ENCODE data around the gene PITPNC1. TPM values are rescaled to one million over a fixed set of nuclear protein-coding genes. Genes with fewer than 3 reads are reported as not detected.

PITPNC1 gene
- total and polyA plus RNA-seq, 2 donors (not counting 3 experiments of a cell fraction or from before 2014, with no cell fraction given) = 2.4 to 9.6 TPM

DNA sequence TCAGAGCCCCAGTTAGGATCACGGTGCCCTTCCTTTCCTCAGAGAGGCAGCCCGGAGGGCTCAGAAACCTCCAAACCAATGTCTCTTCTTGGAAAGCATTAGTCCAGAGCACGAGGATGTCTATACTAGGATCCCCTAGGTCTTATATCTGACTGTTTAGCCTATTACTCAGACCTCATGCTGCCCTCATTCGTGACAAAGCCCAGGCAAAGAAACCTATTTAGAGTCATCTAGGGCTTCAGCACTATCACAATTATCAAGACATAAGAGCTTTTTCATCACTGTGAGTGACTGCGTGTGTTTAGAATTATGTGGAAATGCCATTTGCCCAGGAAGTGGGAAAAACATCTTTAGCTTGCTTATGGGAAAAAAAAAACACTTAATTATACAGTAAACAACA, 180.8 kb downstream of the PITPNC1 start:
- no peaks in the 10 kb centered on the region for H3K9me3 ChIP-seq (replicated peaks; ENCODE audit: control insufficient read depth, insufficient read depth, low read length)
- intact Hi-C loops (cut with micrococcal nuclease) (loop anchor here (5.0 kb wide), 1 partner anchor 129 kb away; no protein-coding TSS in a partner anchor), dilution Hi-C loops (cut with MboI; ENCODE audit: extremely low pct_ligation_motif_present, low sequenced_read_pairs) (no loop called here)
- BruUV-seq (replicated peaks) = no TSS peak
- H3K4me2 ChIP-seq (ENCODE audit: insufficient read depth, low read length) = no peak overlapping the region
- no peak for DNase-seq (ENCODE audit: low read depth, low spot score)
- CTCF ChIA-PET = interaction anchor here (0.5 to 1.7 kb wide), 6 partner anchors 11 to 1779 kb away, joined by 3 to 5 read pairs (median 3); no protein-coding TSS in a partner anchor
- H3K9ac ChIP-seq (replicated peaks; ENCODE audit: extremely low read depth, insufficient read depth, low read length) = no peak overlapping the region
- H3K36me3 ChIP-seq (ENCODE audit: control insufficient read depth in 2 of 2, extremely low read depth in 1 of 2, insufficient read depth in 2 of 2, low read length in 2 of 2) = no peaks in the 10 kb centered on the region
- H3K4me3 ChIP-seq (replicated peaks in 1 of 3; ENCODE audit: insufficient read depth in 1 of 3, low read depth in 1 of 3, low read length in 3 of 3) = no peak overlapping the region
- FAIRE-seq = no peak
- no peak overlapping the region for H3K27ac ChIP-seq (ENCODE audit: insufficient read depth, low read depth, low read length)
- POLR2A ChIA-PET = no interaction called here
- no peaks in the 10 kb centered on the region for H3K9me1 ChIP-seq (replicated peaks; ENCODE audit: control insufficient read depth, extremely low read depth, insufficient read depth, low read length)
- H3K27me3 ChIP-seq (ENCODE audit: control insufficient read depth in 2 of 2, insufficient read depth in 2 of 2, low read length in 2 of 2) = no peaks in the 10 kb centered on the region
- TF ChIP-seq POLR2A (IDR thresholded peaks at IDR 0.05; ENCODE audit: low read depth, low read length) (no peak), JUN (IDR thresholded peaks at IDR 0.05; ENCODE audit: borderline replicate concordance, insufficient read depth, insufficient read length, low read depth) (no peak), EZH2 (IDR thresholded peaks at IDR 0.05; ENCODE audit: borderline replicate concordance, low read depth, low read length, severe bottlenecking) (no peak), FOS (IDR thresholded peaks at IDR 0.05; ENCODE audit: borderline replicate concordance, insufficient read depth, low read length) (no peak), POLR2AphosphoS5 (IDR thresholded peaks at IDR 0.05; ENCODE audit: insufficient read depth, low read depth, low read length) (no peak), GATA2 (IDR thresholded peaks at IDR 0.05; ENCODE audit: insufficient read depth, insufficient read length, low read depth, low read length) (no peak), MYC (IDR thresholded peaks at IDR 0.05; ENCODE audit: low read depth, low read length) (no peak)
- TF ChIP-seq, protein P1, sequence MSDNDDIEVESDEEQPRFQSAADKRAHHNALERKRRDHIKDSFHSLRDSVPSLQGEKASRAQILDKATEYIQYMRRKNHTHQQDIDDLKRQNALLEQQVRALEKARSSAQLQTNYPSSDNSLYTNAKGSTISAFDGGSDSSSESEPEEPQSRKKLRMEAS (IDR thresholded peaks at IDR 0.05; ENCODE audit: insufficient read depth, insufficient read length) = no peak
- TF ChIP-seq, protein P2, sequence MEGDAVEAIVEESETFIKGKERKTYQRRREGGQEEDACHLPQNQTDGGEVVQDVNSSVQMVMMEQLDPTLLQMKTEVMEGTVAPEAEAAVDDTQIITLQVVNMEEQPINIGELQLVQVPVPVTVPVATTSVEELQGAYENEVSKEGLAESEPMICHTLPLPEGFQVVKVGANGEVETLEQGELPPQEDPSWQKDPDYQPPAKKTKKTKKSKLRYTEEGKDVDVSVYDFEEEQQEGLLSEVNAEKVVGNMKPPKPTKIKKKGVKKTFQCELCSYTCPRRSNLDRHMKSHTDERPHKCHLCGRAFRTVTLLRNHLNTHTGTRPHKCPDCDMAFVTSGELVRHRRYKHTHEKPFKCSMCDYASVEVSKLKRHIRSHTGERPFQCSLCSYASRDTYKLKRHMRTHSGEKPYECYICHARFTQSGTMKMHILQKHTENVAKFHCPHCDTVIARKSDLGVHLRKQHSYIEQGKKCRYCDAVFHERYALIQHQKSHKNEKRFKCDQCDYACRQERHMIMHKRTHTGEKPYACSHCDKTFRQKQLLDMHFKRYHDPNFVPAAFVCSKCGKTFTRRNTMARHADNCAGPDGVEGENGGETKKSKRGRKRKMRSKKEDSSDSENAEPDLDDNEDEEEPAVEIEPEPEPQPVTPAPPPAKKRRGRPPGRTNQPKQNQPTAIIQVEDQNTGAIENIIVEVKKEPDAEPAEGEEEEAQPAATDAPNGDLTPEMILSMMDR (IDR thresholded peaks at IDR 0.05; ENCODE audit: extremely low read depth in 1 of 2, insufficient read depth in 1 of 2, low read depth in 1 of 2, low read length in 2 of 2) = no peak
- no peak overlapping the region for H2AFZ ChIP-seq (ENCODE audit: low read depth, low read length)
- no peaks in the 10 kb centered on the region for H3K4me1 ChIP-seq (ENCODE audit: control insufficient read depth, extremely low read depth, insufficient read depth, low read length)
- H4K20me1 ChIP-seq (replicated peaks; ENCODE audit: control insufficient read depth, extremely low read depth, insufficient read depth, low read length) = no peaks in the 10 kb centered on the region
- H3K79me2 ChIP-seq (ENCODE audit: control insufficient read depth, insufficient read depth, low read length) = no peaks in the 10 kb centered on the region

All from endothelial cell of umbilical vein (primary cell).